H1 (cell line): ENCODE data around the gene SLC2A13. TPM values are rescaled to one million over a fixed set of nuclear protein-coding genes. Genes with fewer than 3 reads are reported as not detected.

Experiments used
- CTCF ChIA-PET: fragments of 300-600 bp; sonication (Branson Sonifier 250); formaldehyde crosslinking; loops from one replicate; lab custom pipeline; 2021; ENCODE audit not compliant: partially characterized antibody; lab: Charles Lee
- POLR2A ChIA-PET: fragments of 300-600 bp; sonication (Branson Sonifier 250); formaldehyde crosslinking; loops from one replicate; lab custom pipeline; 2021; ENCODE audit warnings: inconsistent platforms; ENCODE audit not compliant: partially characterized antibody; lab: Charles Lee
- DNase-seq, 2 experiments: peaks; one replicate each; pipeline versions ENCODE4 v3.0.0 to v3.0.0-alpha.2; 2010 to 2022; ENCODE audit warnings: low spot score in 2 of 2, low read depth in 1 of 2, mixed read lengths in 1 of 2
- FAIRE-seq: peaks from 2 replicates; lab custom pipeline; 2011; peaks lifted over from hg19 to GRCh38; lab: Jason Lieb, UNC
- H2AFZ ChIP-seq: 2 replicates; pipeline ENCODE4 v1.8.1; 2012; ENCODE audit warnings: low read length, inconsistent platforms
- H2AK5ac ChIP-seq: 2 replicates; pipeline ENCODE4 v1.6.1; 2013; ENCODE audit warnings: low read depth, low read length
- H2BK120ac ChIP-seq: replicated peaks from 2 replicates; pipeline ENCODE3; 2013; ENCODE audit warnings: low read depth, low read length, inconsistent platforms
- H2BK12ac ChIP-seq: 2 replicates; pipeline ENCODE4 v1.6.1; 2013; ENCODE audit warnings: low read depth, low read length
- H2BK15ac ChIP-seq: 2 replicates; pipeline ENCODE4 v1.6.1; 2013; ENCODE audit warnings: low read length
- H2BK20ac ChIP-seq: 2 replicates; pipeline ENCODE4 v1.6.1; 2013; ENCODE audit warnings: low read length
- H2BK5ac ChIP-seq: 2 replicates; pipeline ENCODE4 v1.6.1; 2013; ENCODE audit warnings: low read depth, low read length
- H3K14ac ChIP-seq: 2 replicates; pipeline ENCODE4 v1.6.1; 2013; ENCODE audit warnings: inconsistent platforms; ENCODE audit not compliant: insufficient read length
- H3K18ac ChIP-seq: 2 replicates; pipeline ENCODE4 v1.6.1; 2013; ENCODE audit warnings: low read length; ENCODE audit errors: extremely low read depth
- H3K23ac ChIP-seq: 2 replicates; pipeline ENCODE4 v1.6.1; 2013; ENCODE audit warnings: inconsistent platforms; ENCODE audit not compliant: insufficient read length
- H3K23me2 ChIP-seq: 2 replicates; pipeline ENCODE4 v1.6.1; 2013; ENCODE audit warnings: low read depth, low read length
- H3K27ac ChIP-seq: 2 replicates; pipeline ENCODE4 v1.6.1; 2011; ENCODE audit warnings: low read depth, low read length, inconsistent platforms
- H3K27me3 ChIP-seq, 4 experiments: replicated peaks in 1 of 4; 1 replicate in 1 of 4; 2 replicates in 3 of 4; pipeline versions ENCODE4 v1.6.1 to v1.8.1; 2011 to 2013; ENCODE audit warnings: low read length in 3 of 4, mild to moderate bottlenecking in 3 of 4, inconsistent platforms in 2 of 4, mixed read lengths in 2 of 4, moderate library complexity in 1 of 4; ENCODE audit not compliant: control insufficient read depth in 3 of 4, insufficient read depth in 3 of 4; ENCODE audit errors: extremely low read depth in 1 of 4
- H3K36me3 ChIP-seq, 4 experiments: 2 replicates each; pipeline versions ENCODE4 v1.6.1 to v1.8.1; 2011 to 2013; ENCODE audit warnings: mild to moderate bottlenecking in 4 of 4, low read length in 3 of 4, moderate library complexity in 2 of 4, control low read depth in 1 of 4, inconsistent platforms in 1 of 4; ENCODE audit not compliant: insufficient read depth in 4 of 4, control insufficient read depth in 2 of 4
- H3K4ac ChIP-seq: replicated peaks from 2 replicates; pipeline ENCODE3; 2013; ENCODE audit warnings: low read length, low read depth, mixed read lengths, inconsistent platforms; ENCODE audit not compliant: insufficient read length
- H3K4me1 ChIP-seq, 4 experiments: replicated peaks in 1 of 4; 1 replicate in 1 of 4; 2 replicates in 3 of 4; pipeline versions ENCODE4 v1.6.1 to v1.8.1; 2011 to 2013; ENCODE audit warnings: low read length in 3 of 4, inconsistent platforms in 2 of 4, mixed read lengths in 1 of 4; ENCODE audit not compliant: insufficient read depth in 4 of 4, control insufficient read depth in 3 of 4
- H3K4me2 ChIP-seq, 2 experiments: 2 replicates each; pipeline versions ENCODE4 v1.6.1 to v1.8.1; 2011 to 2013; ENCODE audit warnings: low read depth in 2 of 2, low read length in 2 of 2, control low read depth in 1 of 2, inconsistent platforms in 1 of 2, mild to moderate bottlenecking in 1 of 2; ENCODE audit not compliant: insufficient read depth in 1 of 2
- H3K4me3 ChIP-seq, 4 experiments: fragments of 200-600, 300-600 bp in 1 of 4; sonication (generic), shearing (Covaris generic), sonication (Bioruptor Twin) in 1 of 4; 2 replicates each; pipeline versions ENCODE4 v1.5.1 to v1.8.1; 2011 to 2016; ENCODE audit warnings: low read length in 4 of 4, low read depth in 3 of 4, control low read depth in 2 of 4, inconsistent platforms in 2 of 4, mild to moderate bottlenecking in 2 of 4, mixed read lengths in 1 of 4, moderate library complexity in 1 of 4; ENCODE audit not compliant: insufficient read depth in 2 of 4; ENCODE audit errors: extremely low read depth in 1 of 4
- H3K56ac ChIP-seq: replicated peaks from 2 replicates; pipeline ENCODE3; 2013; ENCODE audit warnings: low read depth, mild to moderate bottlenecking, mixed read lengths, low read length, inconsistent platforms; ENCODE audit not compliant: insufficient read length
- H3K79me1 ChIP-seq: 2 replicates; pipeline ENCODE4 v1.6.1; 2013; ENCODE audit warnings: low read depth, low read length, control low read depth
- H3K79me2 ChIP-seq, 2 experiments: 2 replicates each; pipeline versions ENCODE4 v1.6.1 to v1.8.1; 2012 to 2013; ENCODE audit warnings: low read length in 2 of 2, mild to moderate bottlenecking in 2 of 2, inconsistent platforms in 1 of 2; ENCODE audit not compliant: insufficient read depth in 2 of 2, control insufficient read depth in 1 of 2
- H3K9ac ChIP-seq, 4 experiments: replicated peaks in 1 of 4; 1 replicate in 1 of 4; 2 replicates in 3 of 4; pipeline versions ENCODE4 v1.6.1 to v1.8.1; 2011 to 2013; ENCODE audit warnings: low read depth in 3 of 4, low read length in 3 of 4, control low read depth in 2 of 4, mild to moderate bottlenecking in 2 of 4, moderate library complexity in 2 of 4, inconsistent platforms in 1 of 4; ENCODE audit errors: extremely low read depth in 1 of 4
- H3K9me3 ChIP-seq, 2 experiments: 2 replicates each; pipeline versions ENCODE4 v1.6.1 to v1.8.1; 2012 to 2013; ENCODE audit warnings: mild to moderate bottlenecking in 2 of 2, moderate library complexity in 2 of 2, control low read depth in 1 of 2, inconsistent platforms in 1 of 2, low read depth in 1 of 2, low read length in 1 of 2, mixed read lengths in 1 of 2; ENCODE audit not compliant: insufficient read depth in 2 of 2
- H4K20me1 ChIP-seq, 2 experiments: replicated peaks in 1 of 2; 2 replicates each; pipeline versions ENCODE3 to v1.8.1; 2011 to 2013; ENCODE audit warnings: inconsistent platforms in 2 of 2, low read length in 2 of 2, mild to moderate bottlenecking in 1 of 2; ENCODE audit not compliant: insufficient read depth in 2 of 2, control insufficient read depth in 1 of 2
- H4K5ac ChIP-seq: 2 replicates; pipeline ENCODE4 v1.6.1; 2013; ENCODE audit warnings: low read length, low read depth, mixed read lengths, inconsistent platforms; ENCODE audit not compliant: insufficient read length
- H4K8ac ChIP-seq: 2 replicates; pipeline ENCODE4 v1.8.0; 2013; ENCODE audit warnings: mild to moderate bottlenecking, moderate library complexity, low read length, inconsistent platforms; ENCODE audit not compliant: insufficient read depth; ENCODE audit errors: extremely low read depth
- H4K91ac ChIP-seq: replicated peaks from 2 replicates; pipeline ENCODE3; 2013; ENCODE audit warnings: low read length, mixed read lengths, inconsistent platforms; ENCODE audit not compliant: insufficient read length
- WGBS, 2 experiments: shearing (Covaris generic) in 1 of 2; methylation state at CpG; one replicate each; pipeline versions ENCODE4 v1.1.6 to v1.1.7; 2013 to 2015; ENCODE audit warnings: low lambda C conversion rate in 2 of 2, mixed read lengths in 2 of 2, inconsistent platforms in 1 of 2, low coverage in 1 of 2, missing lambda C conversion rate in 1 of 2; ENCODE audit not compliant: insufficient replicate concordance in 2 of 2, insufficient coverage in 1 of 2, insufficient read length in 1 of 2; ENCODE audit errors: extremely low coverage in 1 of 2, missing lambda C conversion rate in 1 of 2; 5-methylcytosine and 5-hydroxymethylcytosine counted together
- polyA plus RNA-seq, 7 experiments: library from polyadenylated mRNA; depleted of rRNA in 3 of 7; stranded (reverse) in 5 of 7; unstranded in 2 of 7; fragments of >200 nt in 5 of 7; fragments of 200-250 nt in 2 of 7; gene quantifications; 1 replicate in 5 of 7; 2 replicates in 1 of 7; 4 replicates in 1 of 7; pipeline versions ENCODE4 v1.2.1 to v1.2.3, GENCODE V29; 2011 to 2013; ENCODE audit warnings: missing spikeins in 2 of 7, mixed read lengths in 2 of 7
- total RNA-seq: library from RNA; stranded (reverse); fragmentation: NEBNext Ultra II Directional; extraction: Animal tissue kit (Norgen Biotek cat#: 25700); gene quantifications from 2 replicates; pipeline ENCODE4 v1.2.1, GENCODE V29; 2021

SLC2A13 gene
- total and polyA plus RNA-seq, 2 of the 8 experiments (the other 6 are each of a cell fraction or from before 2014, with no cell fraction given) = 2.8 to 9.6 TPM

- no peaks in the 10 kb centered on the region; the same call in 1 of the 2 replicates for H3K23me2 ChIP-seq
- POLR2A ChIA-PET = no interaction called here
These were observed 112.6 kb downstream of the SLC2A13 start for GRCh38 chr12:39993268-39993667.

More at GRCh38 chr12:39993268-39993667, 112.6 kb downstream of the SLC2A13 start:
- no peaks in the 10 kb centered on the region for H3K79me1 ChIP-seq
- CTCF ChIA-PET = interaction anchor here (3.5 to 3.9 kb wide), 2 partner anchors 17 to 113 kb away, joined by 20 read pairs; partner anchors contain the start of gene SLC2A13
- 87% methylated on average over 1 of the region's 1 CpG; no CpG with 5 or more reads in 1 of the 2 experiments for WGBS, 2 experiments
- no peak overlapping the region for H3K23ac ChIP-seq
- H3K4me1 ChIP-seq = peaks cover 0 to 5% (median 2%) of the 10 kb centered on the region in 4 experiments; a peak in 2 of 7 replicates
- no peak overlapping the region for H3K4ac ChIP-seq
- H2BK12ac ChIP-seq = no peak overlapping the region
- H3K9ac ChIP-seq = no peak overlapping the region
- H3K27me3 ChIP-seq = peaks cover 0 to 1% (median 0%) of the 10 kb centered on the region in 4 experiments; a peak in 1 of 7 replicates
- no peak overlapping the region for H3K4me2 ChIP-seq
- H3K4me3 ChIP-seq = no peak overlapping the region
- no peak overlapping the region for H2BK15ac ChIP-seq
- no peaks in the 10 kb centered on the region for H3K79me2 ChIP-seq
- no peak for FAIRE-seq
- H3K9me3 ChIP-seq = peaks cover 0 to 8% of the 10 kb centered on the region in 2 experiments; a peak in 2 of 4 replicates
- H3K36me3 ChIP-seq = peaks cover 0 to 4% (median 0%) of the 10 kb centered on the region in 4 experiments; a peak in 1 of 8 replicates
- H3K18ac ChIP-seq = no peak overlapping the region
- H4K5ac ChIP-seq = no peak overlapping the region
- H2BK5ac ChIP-seq = no peak overlapping the region
- H2BK120ac ChIP-seq = no peak overlapping the region
- H2AK5ac ChIP-seq = no peak overlapping the region
- H2AFZ ChIP-seq = no peak overlapping the region
- no peak overlapping the region for H3K27ac ChIP-seq
- no peak overlapping the region for H3K56ac ChIP-seq
- peaks cover 0 to 2% of the 10 kb centered on the region in 2 experiments for H4K20me1 ChIP-seq
- DNase-seq = no peak
- no peak overlapping the region for H4K91ac ChIP-seq
- no peak overlapping the region for H2BK20ac ChIP-seq
- H3K14ac ChIP-seq = no peak overlapping the region
- H4K8ac ChIP-seq = no peak overlapping the region
